Measurements from ENCODE around the gene ETFRF1.

The ETFRF1 gene

GRCh38 chr12:25195056-25195971 is at the start of gene ETFRF1, which contains the start of gene DNAI7:
ETFRF1 (plus strand) TSS chr12:25195237; CDS start chr12:25203957, 8,720 bp downstream.
DNAI7 (minus strand) TSS chr12:25195160; CDS start chr12:25195078, 82 bp downstream.
- peak; percentile 88 for DNase-seq

GRCh38 chr12:25146686-25147085 is 48.4 kb upstream of the ETFRF1 start:
- no peak for DNase-seq

GRCh38 chr12:25151476-25151875 is 43.6 kb upstream of the ETFRF1 start:
- no peak for DNase-seq

GRCh38 chr12:25152055-25152454 is 43.0 kb upstream of the ETFRF1 start:
- DNase-seq, result no peak

GRCh38 chr12:25155022-25155576 is 39.9 kb upstream of the ETFRF1 start:
- DNase-seq, result no peak

- no peak for DNase-seq
Observed at GRCh38 chr12:25156061-25156460, 39.0 kb upstream of the ETFRF1 start.

GRCh38 chr12:25162866-25163265 is 32.2 kb upstream of the ETFRF1 start:
- DNase-seq, result no peak

- DNase-seq, result no peak
Observed at GRCh38 chr12:25182765-25183164, 12.3 kb upstream of the ETFRF1 start.

- DNase-seq, result no peak
Observed at GRCh38 chr12:25184132-25184531, 10.9 kb upstream of the ETFRF1 start.

GRCh38 chr12:25186038-25186787 is 8.8 kb upstream of the ETFRF1 start:
- DNase-seq, result no peak

GRCh38 chr12:25186788-25187402 is 8.1 kb upstream of the ETFRF1 start:
- no peak for DNase-seq

- no peak for DNase-seq
Observed at GRCh38 chr12:25187781-25188180, 7.3 kb upstream of the ETFRF1 start.

GRCh38 chr12:25189656-25190055 is 5.4 kb upstream of the ETFRF1 start:
- DNase-seq, result no peak

GRCh38 chr12:25190793-25191192 is 4.2 kb upstream of the ETFRF1 start:
- no peak for DNase-seq

- no peak for DNase-seq
Observed at GRCh38 chr12:25194214-25194613, 823 bp upstream of the ETFRF1 start.

GRCh38 chr12:25194722-25195055 is 348 bp upstream of the ETFRF1 start:
- no peak for DNase-seq

- no peak for DNase-seq
Observed at GRCh38 chr12:25197608-25198007, 2.6 kb downstream of the ETFRF1 start.

GRCh38 chr12:25200703-25201102 is 5.7 kb downstream of the ETFRF1 start:
- DNase-seq, result no peak

GRCh38 chr12:25202137-25202536 is 7.1 kb downstream of the ETFRF1 start:
- DNase-seq, result no peak

GRCh38 chr12:25207411-25207810 is 12.4 kb downstream of the ETFRF1 start:
- no peak for DNase-seq

- DNase-seq, result no peak
Observed at GRCh38 chr12:25207846-25208245, 12.8 kb downstream of the ETFRF1 start.

GRCh38 chr12:25208554-25208953 is 13.5 kb downstream of the ETFRF1 start:
- no peak for DNase-seq

GRCh38 chr12:25213338-25213737 is 18.3 kb downstream of the ETFRF1 start:
- no peak for DNase-seq
